ENCODE data around the gene JUN.

DNA sequence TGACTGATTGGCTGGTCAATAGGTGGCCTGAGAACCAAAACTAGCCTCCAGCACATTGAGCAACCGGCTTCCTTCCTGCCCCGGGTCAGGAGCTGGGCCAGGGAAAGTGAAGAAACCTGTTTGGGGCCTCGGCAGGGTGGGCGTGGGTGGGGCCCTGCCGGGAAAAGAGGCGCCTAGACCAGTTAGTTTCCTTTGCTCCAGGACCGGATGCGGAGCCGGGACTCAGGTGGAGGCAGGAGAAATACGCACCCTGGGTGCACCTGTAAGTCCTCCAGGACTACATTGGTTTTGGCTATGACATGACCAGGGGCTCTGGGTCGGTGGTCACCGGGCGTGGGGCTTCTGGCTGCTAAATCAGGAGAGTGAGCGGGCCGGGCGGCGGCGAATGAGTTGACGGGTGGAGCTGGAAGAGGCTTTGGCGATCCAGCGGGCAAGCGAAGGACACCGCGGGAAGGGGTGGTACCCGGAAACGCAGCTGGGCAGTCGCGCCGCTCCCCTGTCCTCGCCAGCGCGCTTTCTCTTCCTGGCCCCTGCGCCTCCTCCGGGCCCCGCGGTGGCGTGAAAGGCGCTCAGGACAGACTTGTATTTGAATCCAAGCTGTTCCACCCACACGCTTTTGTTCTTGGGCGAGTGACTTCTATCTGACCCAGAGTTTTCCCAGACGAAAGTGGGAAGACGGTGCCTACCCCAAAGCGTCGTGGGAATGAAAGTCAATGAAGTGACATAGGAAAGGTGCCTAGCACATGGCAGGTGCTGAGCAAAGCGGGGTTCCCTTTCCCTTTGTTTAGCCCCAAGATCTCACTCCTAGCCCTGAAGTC is 30.6 kb upstream of the JUN start:
- TF ChIP-seq CTCF (IDR thresholded peaks at IDR 0.05 in 4 of 5, conservative IDR thresholded peaks at IDR 0.05 in 1 of 5), result no peak
- TF ChIP-seq POLR2A (IDR thresholded peaks at IDR 0.05), result no peak
